B cell (primary cell): ENCODE data around the gene LMNB1.

ENCODE experiments used
- EZH2 ChIP-seq: IDR thresholded peaks from 2 replicates; pipeline ENCODE4 v1.6.1; 2012; ENCODE audit warnings: borderline replicate concordance, low read depth, mild to moderate bottlenecking, moderate library complexity, low read length; ENCODE audit not compliant: insufficient read depth, poor library complexity, severe bottlenecking
- TF ChIP-seq, protein P1 (sequence below): fragments of 200-600 bp; IDR thresholded peaks from one replicate; pipeline ENCODE4 v1.8.0; 2022; ENCODE audit warnings: antibody characterized with exemption, mild to moderate bottlenecking

- TF ChIP-seq, protein P1, sequence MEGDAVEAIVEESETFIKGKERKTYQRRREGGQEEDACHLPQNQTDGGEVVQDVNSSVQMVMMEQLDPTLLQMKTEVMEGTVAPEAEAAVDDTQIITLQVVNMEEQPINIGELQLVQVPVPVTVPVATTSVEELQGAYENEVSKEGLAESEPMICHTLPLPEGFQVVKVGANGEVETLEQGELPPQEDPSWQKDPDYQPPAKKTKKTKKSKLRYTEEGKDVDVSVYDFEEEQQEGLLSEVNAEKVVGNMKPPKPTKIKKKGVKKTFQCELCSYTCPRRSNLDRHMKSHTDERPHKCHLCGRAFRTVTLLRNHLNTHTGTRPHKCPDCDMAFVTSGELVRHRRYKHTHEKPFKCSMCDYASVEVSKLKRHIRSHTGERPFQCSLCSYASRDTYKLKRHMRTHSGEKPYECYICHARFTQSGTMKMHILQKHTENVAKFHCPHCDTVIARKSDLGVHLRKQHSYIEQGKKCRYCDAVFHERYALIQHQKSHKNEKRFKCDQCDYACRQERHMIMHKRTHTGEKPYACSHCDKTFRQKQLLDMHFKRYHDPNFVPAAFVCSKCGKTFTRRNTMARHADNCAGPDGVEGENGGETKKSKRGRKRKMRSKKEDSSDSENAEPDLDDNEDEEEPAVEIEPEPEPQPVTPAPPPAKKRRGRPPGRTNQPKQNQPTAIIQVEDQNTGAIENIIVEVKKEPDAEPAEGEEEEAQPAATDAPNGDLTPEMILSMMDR: no peak
- no peak for TF ChIP-seq EZH2
These were observed 31.5 kb upstream of the LMNB1 start for GRCh38 chr5:126745259-126745992.
